Measurements from ENCODE around the gene CCKAR.
A peak's percentile ranks its signal among the peaks of the same experiment; 100 is the strongest.

CCKAR gene

DNA sequence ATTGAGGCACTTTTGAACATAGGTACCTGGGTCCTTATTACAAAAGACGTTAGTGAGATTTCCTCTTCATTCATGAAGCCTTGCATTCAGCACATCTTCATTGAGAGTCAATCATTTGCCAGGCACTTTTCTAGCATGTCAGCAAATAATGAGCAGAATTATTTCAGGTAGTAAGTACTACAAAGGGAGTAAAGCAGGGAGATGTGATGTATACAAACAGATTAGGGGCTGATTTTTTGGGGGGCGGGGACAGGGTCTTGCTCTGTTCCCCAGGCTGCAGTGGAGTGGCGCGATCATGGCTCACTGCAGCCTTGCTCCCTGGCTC is 638 bp upstream of the CCKAR start:
- no peak for DNase-seq (ENCODE audit: low read depth)

DNA sequence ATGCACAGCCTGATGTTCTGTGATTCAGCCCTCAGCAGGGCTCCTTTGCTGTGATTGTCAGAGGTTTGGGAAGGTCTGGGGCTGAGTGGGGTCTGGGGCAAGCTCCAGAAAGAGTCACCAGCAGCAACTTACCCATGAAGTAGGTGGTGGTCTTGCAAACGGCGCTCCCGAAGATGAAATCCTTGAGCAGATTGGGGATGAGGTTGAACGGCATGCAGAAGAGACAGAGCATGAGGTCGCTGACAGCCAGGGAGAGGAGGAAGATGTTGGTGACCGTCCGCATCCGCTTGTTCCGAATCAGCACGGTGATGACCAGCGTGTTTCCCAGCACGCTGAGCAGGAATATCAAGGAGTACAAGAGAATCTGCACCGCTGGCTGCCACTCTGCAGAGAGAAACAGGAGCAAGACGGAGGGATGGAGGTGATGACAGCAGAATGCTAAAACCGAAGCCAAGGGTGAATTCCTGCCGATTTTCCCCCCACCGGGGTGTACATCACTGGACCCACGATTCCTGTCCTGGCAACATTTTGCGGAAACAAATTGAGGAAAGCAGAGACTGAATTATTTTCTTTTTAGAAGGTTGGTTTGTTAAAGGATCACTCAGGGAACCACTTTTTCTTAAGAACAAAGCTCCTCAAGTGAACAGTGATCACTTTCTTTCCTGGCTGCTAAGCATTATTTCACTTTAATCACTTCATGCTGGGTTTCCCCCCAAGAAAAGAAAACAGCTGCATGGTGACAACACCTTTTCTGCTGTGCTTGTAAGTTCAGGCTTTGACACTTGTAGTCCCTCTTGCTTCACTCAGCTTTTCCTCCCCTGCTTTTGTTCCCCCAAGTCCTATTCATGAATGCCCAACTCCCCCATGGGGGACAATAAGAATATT is 941 bp downstream of the CCKAR start:
- DNase-seq (ENCODE audit: low read depth) = no peak

GRCh38 chr4:26485684-26486083 is 4.6 kb downstream of the CCKAR start:
- no peak for DNase-seq (ENCODE audit: low read depth)

DNA sequence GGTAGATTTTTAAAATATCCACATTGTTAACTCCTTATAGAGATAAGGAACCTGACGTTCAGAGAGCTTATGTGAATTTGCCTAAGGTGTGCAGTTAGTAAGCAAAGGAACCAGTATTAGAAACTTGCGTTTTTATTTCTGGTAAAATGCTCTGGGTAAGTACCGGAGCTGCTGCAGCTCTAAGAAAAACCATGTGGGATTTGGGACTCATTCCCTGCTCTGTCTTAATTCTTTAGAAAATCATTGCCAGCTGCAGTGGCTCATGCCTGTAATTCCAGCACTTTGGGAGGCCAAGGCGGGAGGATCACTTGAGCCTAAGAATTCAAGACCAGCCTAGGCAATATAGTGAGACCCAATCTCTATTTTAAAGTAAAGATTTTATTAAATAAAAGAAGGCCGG is 5.8 kb downstream of the CCKAR start:
- no peak for DNase-seq (ENCODE audit: low read depth)

- DNase-seq (ENCODE audit: low read depth) = no peak
These were observed 6.2 kb downstream of the CCKAR start for GRCh38 chr4:26484032-26484515.

DNA sequence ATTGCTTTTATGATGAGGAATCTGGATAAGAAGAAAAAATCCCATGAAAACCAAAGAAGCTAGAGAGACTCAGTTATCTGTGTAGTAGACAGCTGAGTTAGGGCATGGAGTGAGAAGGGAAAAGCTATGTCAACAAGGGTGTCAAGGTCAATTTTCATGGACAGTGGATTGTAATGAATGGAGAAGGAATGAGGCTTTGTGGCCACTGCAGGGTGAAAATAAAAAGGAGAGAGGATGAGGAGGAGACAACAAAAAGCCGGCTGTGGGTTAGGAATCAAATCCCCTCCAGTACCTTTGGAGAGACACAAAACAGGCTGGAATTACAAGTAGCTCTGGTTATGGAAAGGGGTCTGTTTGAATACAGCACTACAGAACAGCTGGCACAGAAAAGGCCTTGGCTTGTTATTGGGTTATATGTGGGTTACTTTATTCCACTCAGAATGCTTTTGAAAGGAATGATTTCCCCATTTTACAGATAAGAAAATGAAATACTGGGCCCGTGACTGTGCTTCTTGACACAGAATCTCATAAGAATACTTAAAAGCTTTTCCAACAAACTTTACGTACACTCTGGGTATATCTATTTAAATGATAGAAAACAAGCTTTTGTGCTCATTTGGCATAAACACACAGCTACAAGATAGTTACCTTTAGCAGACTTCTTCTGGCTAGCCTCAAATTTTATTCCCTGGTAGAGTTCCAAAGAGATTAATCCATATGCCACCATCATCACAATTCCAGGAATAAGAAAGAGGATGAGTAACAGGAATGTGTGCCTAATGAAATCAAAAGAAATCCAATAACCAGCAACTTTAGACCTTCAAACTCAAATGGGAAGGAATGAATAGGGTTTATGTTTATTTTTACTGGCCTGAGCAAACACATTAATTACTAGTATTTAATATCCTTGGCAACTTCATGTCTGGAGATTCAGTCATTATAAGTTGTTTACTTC is 7.5 kb downstream of the CCKAR start:
- DNase-seq (ENCODE audit: low read depth) = no peak

GRCh38 chr4:26478330-26478729 is 12.0 kb downstream of the CCKAR start:
- DNase-seq (ENCODE audit: low read depth) = no peak

DNA sequence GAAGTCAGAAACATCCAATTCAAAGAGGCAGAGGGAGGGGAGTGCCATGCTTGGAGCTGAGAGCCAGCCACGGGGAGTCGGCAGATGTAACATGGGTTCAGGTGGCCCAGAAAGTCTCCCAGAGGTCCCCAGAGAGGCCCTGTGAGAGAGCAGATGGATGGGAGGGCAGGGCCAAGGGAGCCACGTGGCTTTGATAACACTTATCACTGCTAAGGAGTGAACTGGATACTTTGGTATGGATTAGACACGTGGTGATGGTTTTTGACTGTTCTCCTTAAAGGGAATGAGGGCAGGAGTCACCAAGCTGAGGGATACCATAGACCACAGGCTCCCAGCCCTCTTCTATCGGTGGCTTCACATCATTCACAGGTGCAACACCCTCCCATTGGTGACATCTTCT is 13.7 kb downstream of the CCKAR start:
- DNase-seq (ENCODE audit: low read depth) = no peak

- no peak for DNase-seq (ENCODE audit: low read depth)
These were observed 14.6 kb downstream of the CCKAR start for GRCh38 chr4:26475716-26476115.

GRCh38 chr4:26474551-26474950 is 15.7 kb downstream of the CCKAR start:
- DNase-seq (ENCODE audit: low read depth) = no peak

- DNase-seq (ENCODE audit: low read depth) = no peak
These were observed 16.4 kb downstream of the CCKAR start for GRCh38 chr4:26473893-26474292.

- no peak for DNase-seq (ENCODE audit: low read depth)
These were observed 18.4 kb downstream of the CCKAR start for GRCh38 chr4:26471890-26472289.

GRCh38 chr4:26468977-26469376 is 21.3 kb downstream of the CCKAR start:
- no peak for DNase-seq (ENCODE audit: low read depth)

GRCh38 chr4:26468283-26468949 is 21.9 kb downstream of the CCKAR start:
- no peak for DNase-seq (ENCODE audit: low read depth)

DNA sequence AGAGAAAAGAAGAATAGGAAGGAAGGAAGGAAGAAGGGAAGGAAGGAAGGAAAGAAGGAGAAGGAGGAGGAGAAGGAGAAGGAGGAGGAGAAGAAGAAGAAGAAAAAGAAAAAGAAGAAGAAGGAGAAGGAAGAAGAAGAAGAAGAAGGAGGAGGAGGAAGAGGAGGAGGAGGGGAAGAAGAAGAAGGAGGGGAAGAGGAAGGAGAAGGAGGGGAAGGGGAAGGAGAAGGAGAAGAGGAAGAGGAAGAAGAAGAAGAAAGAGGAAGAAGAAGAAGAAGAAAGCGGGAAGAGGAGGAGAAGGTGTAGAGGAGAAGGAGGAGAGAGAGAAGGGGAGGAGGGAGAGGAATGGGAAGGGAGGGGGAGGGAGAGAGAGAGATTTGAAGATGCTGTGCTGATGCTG is 22.6 kb downstream of the CCKAR start:
- no peak for DNase-seq (ENCODE audit: low read depth)

- no peak for DNase-seq (ENCODE audit: low read depth)
These were observed 23.6 kb downstream of the CCKAR start for GRCh38 chr4:26466578-26467270.

DNA sequence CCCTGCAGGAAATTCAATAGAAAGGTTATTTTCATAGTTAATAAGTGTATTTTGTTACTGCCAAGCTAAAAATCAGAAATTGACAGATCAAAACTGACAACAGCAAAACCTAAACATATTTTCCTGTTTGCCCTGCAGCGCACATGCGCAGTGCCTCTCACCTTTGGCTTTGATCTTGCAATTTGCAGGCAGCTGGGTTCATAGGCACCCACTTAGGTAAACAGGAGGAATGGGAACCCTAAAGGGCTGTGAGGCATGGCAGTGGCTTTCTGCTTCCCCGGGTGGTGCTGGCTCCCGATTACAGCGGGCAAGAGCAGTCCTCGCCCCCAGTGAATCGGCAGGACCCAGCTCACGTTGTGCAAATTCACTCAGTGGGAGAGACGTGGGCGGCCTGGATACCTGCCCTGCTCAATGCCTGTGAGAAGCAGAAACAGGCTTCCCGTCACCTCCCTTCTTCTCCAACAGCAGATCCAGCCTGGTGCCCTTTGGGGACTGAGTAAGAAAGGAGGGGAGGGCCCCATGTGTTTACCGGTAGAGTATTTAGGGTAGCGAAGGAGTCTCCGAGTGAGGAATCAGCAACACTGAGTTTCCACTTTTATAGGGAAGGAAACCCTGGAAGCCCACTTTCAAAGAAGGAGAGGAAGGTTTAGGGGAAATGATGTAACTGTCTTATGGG is 25.7 kb downstream of the CCKAR start:
- DNase-seq (ENCODE audit: low read depth) = no peak

DNA sequence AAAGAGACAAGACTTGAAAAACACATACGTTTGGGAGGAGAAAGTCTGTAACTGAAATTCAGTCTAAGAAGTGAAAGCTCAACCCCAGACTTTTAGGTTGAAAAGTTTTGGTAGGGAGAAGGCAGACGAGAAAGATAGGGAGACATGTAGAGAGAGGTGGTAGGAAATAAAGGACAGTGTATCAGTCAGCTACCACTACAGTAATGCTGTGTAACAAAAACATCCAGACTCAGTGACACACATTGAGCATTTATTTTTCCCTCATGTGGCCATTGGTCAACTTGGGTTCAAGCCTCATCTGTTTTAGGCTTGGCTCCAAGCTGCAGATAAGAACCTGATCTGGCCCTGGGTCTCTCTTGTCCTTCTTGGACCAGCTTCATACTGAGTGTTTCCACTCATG is 26.9 kb downstream of the CCKAR start:
- no peak for DNase-seq (ENCODE audit: low read depth)

GRCh38 chr4:26462874-26463273 is 27.4 kb downstream of the CCKAR start:
- no peak for DNase-seq (ENCODE audit: low read depth)

DNA sequence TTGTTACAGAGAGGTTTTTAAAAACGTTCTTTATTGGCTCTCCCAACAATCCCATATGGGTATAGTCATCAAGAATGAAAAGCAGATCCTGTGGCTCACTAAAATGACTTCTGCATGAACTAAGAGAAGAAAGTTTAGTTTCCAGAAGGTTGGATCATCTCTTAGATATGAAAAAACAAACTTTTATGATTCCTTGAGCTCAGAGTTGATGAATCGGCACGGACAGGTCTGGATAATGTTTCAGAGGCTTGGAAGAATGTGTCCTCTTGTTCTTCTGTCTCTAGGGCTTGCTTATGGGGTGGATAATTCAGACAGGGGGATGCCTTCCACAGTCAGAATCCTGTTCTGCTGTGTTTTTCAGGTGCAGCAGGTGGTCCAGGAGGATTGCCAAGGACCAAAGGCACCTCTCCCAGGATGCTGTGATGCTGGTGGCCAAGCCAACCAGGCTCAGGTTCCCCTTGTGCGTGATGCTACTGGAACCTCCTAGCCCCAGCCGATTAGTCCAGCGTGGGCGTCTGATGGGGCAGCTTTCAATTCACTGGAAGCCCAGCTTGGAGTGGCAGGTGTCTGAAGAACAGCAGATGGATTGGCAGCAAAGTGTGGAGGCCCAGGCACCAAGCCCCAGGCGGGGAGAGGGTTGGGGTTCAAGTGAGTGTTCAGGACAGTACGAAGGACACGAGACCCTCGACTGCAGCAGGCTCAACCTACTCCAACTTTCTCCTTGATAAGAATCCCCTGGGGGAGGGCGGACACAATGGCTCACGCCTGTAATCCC is 30.3 kb downstream of the CCKAR start:
- peak; percentile 60 for DNase-seq (ENCODE audit: low read depth)

Data from non-pigmented ciliary epithelial cell (primary cell).